CD4-positive, alpha-beta T cell treated with Interleukin-15 for 4 hours (primary cell): ENCODE data around the gene CYP2E1.
"Not testable (repeated sequence)": the region's sequence is repeated elsewhere in the genome, so short reads cannot be mapped to it uniquely, and the experiment has no call there.

ENCODE experiments used
- DNase-seq: peaks from one replicate; pipeline ENCODE4 v3.0.0-alpha.2; 2020; ENCODE audit warnings: low spot score

CYP2E1 gene

GRCh38 chr10:133528845-133529575 lies 1.8 kb downstream of the CYP2E1 start:
- DNase-seq = no peak

GRCh38 chr10:133529576-133529946 lies 2.4 kb downstream of the CYP2E1 start:
- no peak for DNase-seq

GRCh38 chr10:133530506-133530905 lies 3.3 kb downstream of the CYP2E1 start:
- DNase-seq = no peak

- DNase-seq = no peak
Measured at GRCh38 chr10:133532871-133533270, 5.7 kb downstream of the CYP2E1 start.

- DNase-seq = no peak
Measured at GRCh38 chr10:133534417-133534816, 7.3 kb downstream of the CYP2E1 start.

- no peak for DNase-seq
Measured at GRCh38 chr10:133536198-133536597, 9.0 kb downstream of the CYP2E1 start.

GRCh38 chr10:133537546-133538545 lies 10.7 kb downstream of the CYP2E1 start:
- DNase-seq = no peak

GRCh38 chr10:133541441-133541975 lies 14.3 kb downstream of the CYP2E1 start:
- not testable (repeated sequence) for DNase-seq

GRCh38 chr10:133544506-133544905 lies 17.3 kb downstream of the CYP2E1 start:
- DNase-seq = no peak

- no peak for DNase-seq
Measured at GRCh38 chr10:133554600-133554999, 27.4 kb downstream of the CYP2E1 start.

- no peak for DNase-seq
Measured at GRCh38 chr10:133555521-133555920, 28.4 kb downstream of the CYP2E1 start.

GRCh38 chr10:133557381-133557780 lies 30.2 kb downstream of the CYP2E1 start:
- DNase-seq = no peak

GRCh38 chr10:133559216-133559615 lies 32.1 kb downstream of the CYP2E1 start:
- DNase-seq = no peak

GRCh38 chr10:133564816-133565215 lies 37.7 kb downstream of the CYP2E1 start:
- no peak for DNase-seq

- DNase-seq = no peak
Measured at GRCh38 chr10:133565441-133566294, 38.5 kb downstream of the CYP2E1 start, which contains the start of gene SYCE1. TSS of gene SYCE1 (minus strand) at chr10:133565583. CDS start at chr10:133565529, 54 bp downstream.

GRCh38 chr10:133567119-133567518 lies 40.0 kb downstream of the CYP2E1 start:
- DNase-seq = no peak

- no peak for DNase-seq
Measured at GRCh38 chr10:133567609-133568286, 40.6 kb downstream of the CYP2E1 start.

- DNase-seq = no peak
Measured at GRCh38 chr10:133568287-133568614, 41.1 kb downstream of the CYP2E1 start.

GRCh38 chr10:133568831-133569527 lies 41.8 kb downstream of the CYP2E1 start:
- not testable (repeated sequence) for DNase-seq

GRCh38 chr10:133569801-133570200 lies 42.6 kb downstream of the CYP2E1 start:
- not testable (repeated sequence) for DNase-seq

- DNase-seq = not testable (repeated sequence)
Measured at GRCh38 chr10:133572055-133572454, 44.9 kb downstream of the CYP2E1 start.
